ENCODE data around the gene TAMM41.

- TF ChIP-seq CTCF (IDR thresholded peaks at IDR 0.05) (no peak), POLR2AphosphoS5 (IDR thresholded peaks at IDR 0.05) (no peak)
Observed at GRCh38 chr3:11845651-11846050, 1.0 kb downstream of the TAMM41 start.
